B cell (primary cell): Measurements from ENCODE around the gene RCSD1. TPM values are rescaled to one million over a fixed set of nuclear protein-coding genes. Genes with fewer than 3 reads are reported as not detected.

Experiments
- ATAC-seq: fragments of 200-7000 bp; cut with Tn5 transposase; one replicate; pipeline ENCODE4 v1.10.0; 2021; ENCODE audit warnings: low read depth, mild to moderate bottlenecking, moderate number of reproducible peaks, moderate library complexity
- CTCF ChIA-PET: fragments of 350-600 bp; sonication (Branson Sonifier 250); formaldehyde crosslinking; loops from one replicate; lab custom pipeline; 2021; ENCODE audit warnings: antibody characterized with exemption, inconsistent platforms; lab: Charles Lee
- POLR2A ChIA-PET: fragments of 350-600 bp; sonication (Branson Sonifier 250); formaldehyde crosslinking; loops from one replicate; lab custom pipeline; 2021; ENCODE audit warnings: antibody characterized with exemption; lab: Charles Lee
- DNase-seq: peaks from one replicate; pipeline ENCODE4 v3.0.0; 2013
- H2AFZ ChIP-seq: 2 replicates; pipeline ENCODE4 v1.6.1; 2012; ENCODE audit warnings: mild to moderate bottlenecking, low read depth, low read length; ENCODE audit not compliant: insufficient read depth, poor library complexity, severe bottlenecking
- H3K27ac ChIP-seq, 2 donors: 1 replicate in 1 of 2; 2 replicates in 1 of 2; pipeline ENCODE4 v1.5.1; 2012 to 2013; ENCODE audit warnings: low read length in 2 of 2, mild to moderate bottlenecking in 2 of 2, moderate library complexity in 1 of 2
- H3K27me3 ChIP-seq, 4 experiments: fragments of 200-600 bp in 1 of 4; sonication (generic) in 1 of 4; replicated peaks in 1 of 4; 1 replicate in 2 of 4; 2 replicates in 2 of 4; pipeline versions ENCODE4 v1.6.1 to v1.7.0; 2013 to 2016; ENCODE audit warnings: low read length in 3 of 4, mild to moderate bottlenecking in 2 of 4, mixed read lengths in 1 of 4, moderate library complexity in 1 of 4; ENCODE audit not compliant: insufficient read depth in 4 of 4, control insufficient read depth in 3 of 4; ENCODE audit errors: control extremely low read depth in 1 of 4
- H3K36me3 ChIP-seq, 2 experiments: replicated peaks in 1 of 2; 1 replicate in 1 of 2; 2 replicates in 1 of 2; pipeline versions ENCODE4 v1.6.1 to v1.7.1; 2013; ENCODE audit warnings: low read length in 1 of 2; ENCODE audit not compliant: insufficient read depth in 2 of 2, control insufficient read depth in 1 of 2; ENCODE audit errors: control extremely low read depth in 1 of 2, extremely low read depth in 1 of 2
- H3K4me1 ChIP-seq, 2 donors: fragments of 200-600 bp in 1 of 2; sonication (generic) in 1 of 2; 1 replicate in 1 of 2; 2 replicates in 1 of 2; pipeline versions ENCODE4 v1.5.1 to v1.6.1; 2013 to 2017; ENCODE audit warnings: low read length in 2 of 2; ENCODE audit not compliant: control insufficient read depth in 2 of 2, insufficient read depth in 2 of 2
- H3K4me2 ChIP-seq: replicated peaks from 2 replicates; pipeline ENCODE3; 2012; ENCODE audit warnings: mild to moderate bottlenecking, low read depth, low read length; ENCODE audit not compliant: poor library complexity, severe bottlenecking
- H3K4me3 ChIP-seq, 5 experiments: fragments of 200-600 bp in 1 of 5; sonication (generic) in 1 of 5; 1 replicate in 3 of 5; 2 replicates in 2 of 5; pipeline versions ENCODE4 v1.5.1 to v1.7.0; 2011 to 2016; ENCODE audit warnings: low read length in 4 of 5, mild to moderate bottlenecking in 4 of 5, low read depth in 2 of 5, control low read depth in 1 of 5, moderate library complexity in 1 of 5; ENCODE audit not compliant: insufficient read depth in 1 of 5; ENCODE audit errors: control extremely low read depth in 1 of 5, extremely low read depth in 1 of 5
- H3K79me2 ChIP-seq: fragments of 200-600 bp; sonication (generic); one replicate; pipeline ENCODE4 v1.6.0; 2016; ENCODE audit warnings: low read length; ENCODE audit not compliant: control insufficient read depth, insufficient read depth
- H3K9ac ChIP-seq: fragments of 200-600 bp; sonication (generic); 2 replicates; pipeline ENCODE4 v1.6.1; 2017; ENCODE audit warnings: mild to moderate bottlenecking, low read length, moderate library complexity
- H3K9me3 ChIP-seq, 3 donors: one replicate each; pipeline versions ENCODE4 v1.6.1 to v1.7.1; 2013; ENCODE audit warnings: low read length in 2 of 3; ENCODE audit not compliant: control insufficient read depth in 2 of 3, insufficient read depth in 1 of 3; ENCODE audit errors: control extremely low read depth in 1 of 3
- H4K20me1 ChIP-seq: 2 replicates; pipeline ENCODE4 v1.6.0; 2012; ENCODE audit warnings: mild to moderate bottlenecking, low read length; ENCODE audit not compliant: insufficient read depth, control insufficient read depth, poor library complexity, severe bottlenecking
- H3K27ac Mint-ChIP-seq: one replicate; pipeline ENCODE4 v1.8.0; 2021; ENCODE audit warnings: mixed read lengths
- H3K27me3 Mint-ChIP-seq: one replicate; pipeline ENCODE4 v1.8.0; 2021; ENCODE audit warnings: mixed read lengths
- H3K4me1 Mint-ChIP-seq: one replicate; pipeline ENCODE4 v1.8.0; 2021; ENCODE audit warnings: mixed read lengths
- H3K4me3 Mint-ChIP-seq: one replicate; pipeline ENCODE4 v1.8.0; 2021; ENCODE audit warnings: mixed read lengths
- H3K9me3 Mint-ChIP-seq: one replicate; pipeline ENCODE4 v1.8.0; 2022; ENCODE audit warnings: mixed read lengths; ENCODE audit not compliant: insufficient read depth
- EZH2 ChIP-seq: IDR thresholded peaks from 2 replicates; pipeline ENCODE4 v1.6.1; 2012; ENCODE audit warnings: borderline replicate concordance, low read depth, mild to moderate bottlenecking, moderate library complexity, low read length; ENCODE audit not compliant: insufficient read depth, poor library complexity, severe bottlenecking
- WGBS: methylation state at CpG from one replicate; pipeline ENCODE4 v1.1.5; 2013; ENCODE audit warnings: missing lambda C conversion rate; ENCODE audit not compliant: insufficient coverage; 5-methylcytosine and 5-hydroxymethylcytosine counted together
- intact Hi-C: fragments of 100-400 bp; cut with micrococcal nuclease; formaldehyde crosslinking; loops from one replicate; pipeline ENCODE4 v1.10.0; 2022
- polyA plus RNA-seq: library from polyadenylated mRNA; depleted of rRNA; stranded (reverse); fragments of >200 nt; gene quantifications from 2 replicates; pipeline ENCODE4 v1.2.3, GENCODE V29; 2012
- total RNA-seq, 2 donors: library from RNA; stranded (reverse); fragments of 120-200 nt in 1 of 2; gene quantifications; 1 replicate in 1 of 2; 2 replicates in 1 of 2; pipeline versions ENCODE4 v1.2.3 to v1.2.4, GENCODE V29; 2013 to 2022
- TF ChIP-seq, protein P1 (sequence below): fragments of 200-600 bp; IDR thresholded peaks from one replicate; pipeline ENCODE4 v1.8.0; 2022; ENCODE audit warnings: antibody characterized with exemption, mild to moderate bottlenecking

The RCSD1 gene
- total and polyA plus RNA-seq, 2 donors (not counting 1 experiment from before 2014, with no cell fraction given), result 129 to 525 TPM

DNA sequence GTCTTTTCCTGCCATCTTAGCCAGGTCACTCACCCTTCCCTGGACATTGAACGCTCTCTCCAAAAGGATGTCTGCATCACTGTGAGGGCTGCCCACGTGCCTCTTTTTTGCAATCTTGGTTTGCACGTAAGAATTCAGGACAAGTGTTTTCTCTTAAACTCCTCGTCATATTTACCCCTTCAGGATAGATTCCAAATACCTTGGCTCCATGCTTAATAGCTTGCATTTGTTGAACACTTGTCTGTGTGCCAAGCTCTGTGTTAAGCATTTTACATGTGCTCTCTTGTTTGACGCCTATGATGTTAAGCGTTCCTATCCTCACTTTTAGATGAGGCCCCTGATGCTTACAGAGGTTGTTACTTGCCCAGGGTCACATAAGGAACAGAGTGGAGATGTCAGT, 29.8 kb downstream of the RCSD1 start:
- WGBS, result 96% methylated on average over 6 of the region's 6 CpGs
- Mint-ChIP-seq H3K9me3 (no peaks in the 10 kb centered on the region), H3K4me1 (peaks cover 93% of the 10 kb centered on the region), H3K27me3 (no peaks in the 10 kb centered on the region), H3K27ac (peak overlapping the region; percentile 3), H3K4me3 (peak overlapping the region; percentile 11)
- Histone ChIP-seq H3K27me3 (no peaks in the 10 kb centered on the region), H2AFZ (no peak overlapping the region), H3K4me1 (peaks cover 81 to 85% of the 10 kb centered on the region in 2 donors), H4K20me1 (peaks cover 99% of the 10 kb centered on the region), H3K9me3 (no peaks in the 10 kb centered on the region), H3K27ac (peak overlapping the region in 1 of 2 donors; percentile 72), H3K79me2 (peaks cover 100% of the 10 kb centered on the region), H3K36me3 (peaks cover 10 to 76% of the 10 kb centered on the region in 2 experiments), H3K9ac (no peak overlapping the region), H3K4me2 (peak overlapping the region; percentile 13), H3K4me3 (no peak overlapping the region)
- CTCF ChIA-PET, result interaction anchor here (1.1 to 1.4 kb wide), 2 partner anchors 23 to 126 kb away, joined by 3 read pairs; no protein-coding TSS in a partner anchor
- TF ChIP-seq EZH2, result no peak
- TF ChIP-seq, protein P1, sequence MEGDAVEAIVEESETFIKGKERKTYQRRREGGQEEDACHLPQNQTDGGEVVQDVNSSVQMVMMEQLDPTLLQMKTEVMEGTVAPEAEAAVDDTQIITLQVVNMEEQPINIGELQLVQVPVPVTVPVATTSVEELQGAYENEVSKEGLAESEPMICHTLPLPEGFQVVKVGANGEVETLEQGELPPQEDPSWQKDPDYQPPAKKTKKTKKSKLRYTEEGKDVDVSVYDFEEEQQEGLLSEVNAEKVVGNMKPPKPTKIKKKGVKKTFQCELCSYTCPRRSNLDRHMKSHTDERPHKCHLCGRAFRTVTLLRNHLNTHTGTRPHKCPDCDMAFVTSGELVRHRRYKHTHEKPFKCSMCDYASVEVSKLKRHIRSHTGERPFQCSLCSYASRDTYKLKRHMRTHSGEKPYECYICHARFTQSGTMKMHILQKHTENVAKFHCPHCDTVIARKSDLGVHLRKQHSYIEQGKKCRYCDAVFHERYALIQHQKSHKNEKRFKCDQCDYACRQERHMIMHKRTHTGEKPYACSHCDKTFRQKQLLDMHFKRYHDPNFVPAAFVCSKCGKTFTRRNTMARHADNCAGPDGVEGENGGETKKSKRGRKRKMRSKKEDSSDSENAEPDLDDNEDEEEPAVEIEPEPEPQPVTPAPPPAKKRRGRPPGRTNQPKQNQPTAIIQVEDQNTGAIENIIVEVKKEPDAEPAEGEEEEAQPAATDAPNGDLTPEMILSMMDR, result no peak
- POLR2A ChIA-PET, result no interaction called here
- DNase-seq (no peak), ATAC-seq (no peak)
- intact Hi-C loops, result no loop called here

DNA sequence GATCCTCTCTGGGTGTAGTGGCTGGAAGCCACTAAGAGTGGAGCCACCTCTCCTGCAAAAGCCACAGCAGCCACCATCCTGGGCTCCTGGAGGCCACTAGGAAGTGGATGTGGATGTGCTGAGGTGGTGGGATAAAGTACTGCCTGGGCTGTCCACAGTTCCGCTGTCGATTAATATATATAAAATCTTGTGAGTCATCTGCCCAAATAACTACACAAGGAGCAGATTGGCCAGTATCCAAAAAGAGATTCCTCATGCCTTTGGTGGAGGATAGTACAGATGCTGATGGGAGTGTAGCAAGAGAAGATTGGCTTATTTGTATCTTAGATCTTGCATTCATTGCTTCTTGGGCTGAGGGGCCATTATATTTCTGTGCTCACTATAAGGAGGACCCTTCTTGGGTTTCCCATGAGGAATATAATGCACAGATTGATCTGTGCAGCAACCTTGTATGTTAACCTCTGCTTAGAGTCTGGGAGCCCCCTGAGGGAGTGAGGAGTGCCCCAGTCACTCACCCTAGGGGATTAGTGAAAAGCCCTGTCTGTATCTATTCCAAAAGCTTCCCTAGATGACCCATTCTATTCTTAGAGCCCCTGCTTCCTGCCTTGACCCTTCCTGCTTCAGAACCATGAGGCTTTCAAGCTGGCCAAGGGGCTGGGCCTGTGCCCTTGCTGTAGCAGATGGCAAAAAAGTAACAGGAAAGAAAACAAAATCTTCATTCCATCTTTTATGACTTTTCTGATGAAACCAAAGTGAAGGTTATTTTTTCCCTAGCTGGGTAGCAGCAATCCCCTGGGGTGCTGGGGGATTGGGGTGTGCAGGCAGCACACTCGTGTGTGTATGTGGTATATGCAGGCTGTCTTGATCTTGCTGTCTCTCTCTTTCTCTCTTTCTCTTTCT, 31.7 kb downstream of the RCSD1 start:
- peaks cover 100% of the 10 kb centered on the region for H4K20me1 ChIP-seq
- peaks cover 10 to 76% of the 10 kb centered on the region in 2 experiments for H3K36me3 ChIP-seq
- Mint-ChIP-seq H3K9me3 (no peaks in the 10 kb centered on the region), H3K4me1 (peaks cover 94% of the 10 kb centered on the region), H3K27ac (peak overlapping the region; percentile 71), H3K27me3 (no peaks in the 10 kb centered on the region), H3K4me3 (peak overlapping the region; percentile 14)
- ChIA-PET CTCF (interaction anchor here (0.7 to 3.1 kb wide), 2 partner anchors 10 to 61 kb away, joined by 4 to 15 read pairs; no protein-coding TSS in a partner anchor), POLR2A (interaction anchor here (0.6 to 0.9 kb wide), 2 partner anchors 12 to 14 kb away, joined by 3 to 8 read pairs; no protein-coding TSS in a partner anchor)
- H3K9me3 ChIP-seq, result no peaks in the 10 kb centered on the region
- DNase-seq (no peak), ATAC-seq (no peak)
- no peak for TF ChIP-seq EZH2
- TF ChIP-seq, protein P1, result no peak
- H2AFZ ChIP-seq, result no peak overlapping the region
- no peak overlapping the region for H3K4me3 ChIP-seq
- peaks cover 100% of the 10 kb centered on the region for H3K79me2 ChIP-seq
- peaks cover 80 to 87% of the 10 kb centered on the region in 2 donors for H3K4me1 ChIP-seq
- peak overlapping the region in 1 of 2 donors; percentile 72 for H3K27ac ChIP-seq
- H3K27me3 ChIP-seq, result no peaks in the 10 kb centered on the region
- H3K4me2 ChIP-seq, result peak overlapping the region; percentile 27
- intact Hi-C loops, result no loop called here
- H3K9ac ChIP-seq, result peak overlapping the region; percentile 13
- no CpG with 5 or more reads among the region's 3 CpGs for WGBS
